ENCODE data around the gene DSC1.

Gene DSC1

DNA sequence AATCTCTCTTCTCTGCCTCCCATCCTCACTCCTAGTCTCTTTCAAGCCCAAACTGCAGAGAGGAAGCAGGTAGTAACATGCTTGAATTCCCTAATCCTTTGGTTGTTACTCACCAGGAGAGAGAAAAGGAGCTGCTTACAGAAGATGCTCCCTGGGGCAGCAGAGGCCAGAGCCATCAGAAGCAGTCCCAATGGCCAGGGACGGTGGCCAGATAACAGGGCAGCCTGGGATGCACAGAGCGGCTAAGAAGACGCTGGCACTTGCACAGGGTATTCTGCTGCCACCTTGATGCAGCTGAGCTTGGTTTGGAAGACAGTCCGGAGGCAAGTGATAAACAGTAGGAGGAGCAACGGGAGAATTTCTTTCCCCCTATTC, 250 bp downstream of the DSC1 start:
- H3K27ac ChIP-seq = peak overlapping the region; percentile 46
- no peak overlapping the region for H3K9ac ChIP-seq
- no peaks in the 10 kb centered on the region for H3K9me3 ChIP-seq (ENCODE audit: control insufficient read depth, low read length)
- no peak overlapping the region for H3K4me2 ChIP-seq (ENCODE audit: low read length)
- TF ChIP-seq, protein P1, sequence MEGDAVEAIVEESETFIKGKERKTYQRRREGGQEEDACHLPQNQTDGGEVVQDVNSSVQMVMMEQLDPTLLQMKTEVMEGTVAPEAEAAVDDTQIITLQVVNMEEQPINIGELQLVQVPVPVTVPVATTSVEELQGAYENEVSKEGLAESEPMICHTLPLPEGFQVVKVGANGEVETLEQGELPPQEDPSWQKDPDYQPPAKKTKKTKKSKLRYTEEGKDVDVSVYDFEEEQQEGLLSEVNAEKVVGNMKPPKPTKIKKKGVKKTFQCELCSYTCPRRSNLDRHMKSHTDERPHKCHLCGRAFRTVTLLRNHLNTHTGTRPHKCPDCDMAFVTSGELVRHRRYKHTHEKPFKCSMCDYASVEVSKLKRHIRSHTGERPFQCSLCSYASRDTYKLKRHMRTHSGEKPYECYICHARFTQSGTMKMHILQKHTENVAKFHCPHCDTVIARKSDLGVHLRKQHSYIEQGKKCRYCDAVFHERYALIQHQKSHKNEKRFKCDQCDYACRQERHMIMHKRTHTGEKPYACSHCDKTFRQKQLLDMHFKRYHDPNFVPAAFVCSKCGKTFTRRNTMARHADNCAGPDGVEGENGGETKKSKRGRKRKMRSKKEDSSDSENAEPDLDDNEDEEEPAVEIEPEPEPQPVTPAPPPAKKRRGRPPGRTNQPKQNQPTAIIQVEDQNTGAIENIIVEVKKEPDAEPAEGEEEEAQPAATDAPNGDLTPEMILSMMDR (IDR thresholded peaks at IDR 0.05) = peak; percentile 5
- H3K79me2 ChIP-seq = no peaks in the 10 kb centered on the region
- H3K27me3 ChIP-seq (ENCODE audit: control insufficient read depth, insufficient read depth, low read length) = no peaks in the 10 kb centered on the region
- H3K4me3 ChIP-seq (ENCODE audit: low read depth, low read length) = no peak overlapping the region
- no peaks in the 10 kb centered on the region for H3K36me3 ChIP-seq (ENCODE audit: control insufficient read depth, insufficient read depth, low read length)
- H2AFZ ChIP-seq = peak overlapping the region; percentile 86
- peaks cover 2% of the 10 kb centered on the region for H3K4me1 ChIP-seq

- H3K79me2 ChIP-seq = no peaks in the 10 kb centered on the region
- no peak overlapping the region for H3K4me2 ChIP-seq (ENCODE audit: low read length)
- no peak overlapping the region for H3K9ac ChIP-seq
- peak overlapping the region; percentile 86 for H2AFZ ChIP-seq
- H3K4me3 ChIP-seq (ENCODE audit: low read depth, low read length) = no peak overlapping the region
- H3K9me3 ChIP-seq (ENCODE audit: control insufficient read depth, low read length) = no peaks in the 10 kb centered on the region
- H3K4me1 ChIP-seq = peaks cover 3% of the 10 kb centered on the region
- no peaks in the 10 kb centered on the region for H3K27me3 ChIP-seq (ENCODE audit: control insufficient read depth, insufficient read depth, low read length)
- peak overlapping the region; percentile 46 for H3K27ac ChIP-seq
- H3K36me3 ChIP-seq (ENCODE audit: control insufficient read depth, insufficient read depth, low read length) = no peaks in the 10 kb centered on the region
- TF ChIP-seq, protein P1 (IDR thresholded peaks at IDR 0.05) = no peak
Measured at GRCh38 chr18:31161757-31162418, 768 bp downstream of the DSC1 start.

- Histone ChIP-seq H3K4me1 (peaks cover 3% of the 10 kb centered on the region), H3K79me2 (no peaks in the 10 kb centered on the region), H3K4me2 (ENCODE audit: low read length) (peak overlapping the region; percentile 29), H3K9ac (no peak overlapping the region), H3K27ac (peak overlapping the region; percentile 90), H2AFZ (peak overlapping the region; percentile 73), H3K4me3 (ENCODE audit: low read depth, low read length) (peak overlapping the region; percentile 36), H3K9me3 (ENCODE audit: control insufficient read depth, low read length) (no peaks in the 10 kb centered on the region), H3K27me3 (ENCODE audit: control insufficient read depth, insufficient read depth, low read length) (no peaks in the 10 kb centered on the region), H3K36me3 (ENCODE audit: control insufficient read depth, insufficient read depth, low read length) (no peaks in the 10 kb centered on the region)
- TF ChIP-seq, protein P1 (IDR thresholded peaks at IDR 0.05) = no peak
Measured at GRCh38 chr18:31156821-31157763, 5.6 kb downstream of the DSC1 start.

GRCh38 chr18:31155498-31155897, 7.2 kb downstream of the DSC1 start:
- Histone ChIP-seq H2AFZ (no peak overlapping the region), H3K27ac (no peak overlapping the region), H3K9me3 (ENCODE audit: control insufficient read depth, low read length) (no peaks in the 10 kb centered on the region), H3K9ac (no peak overlapping the region), H3K4me1 (peaks cover 3% of the 10 kb centered on the region), H3K27me3 (ENCODE audit: control insufficient read depth, insufficient read depth, low read length) (no peaks in the 10 kb centered on the region), H3K79me2 (no peaks in the 10 kb centered on the region), H3K4me2 (ENCODE audit: low read length) (no peak overlapping the region), H3K36me3 (ENCODE audit: control insufficient read depth, insufficient read depth, low read length) (no peaks in the 10 kb centered on the region), H3K4me3 (ENCODE audit: low read depth, low read length) (no peak overlapping the region)
- TF ChIP-seq, protein P1 (IDR thresholded peaks at IDR 0.05) = no peak
